ENCODE data around the gene MALL. TPM values are rescaled to one million over a fixed set of nuclear protein-coding genes. Genes with fewer than 3 reads are reported as not detected.
"Not testable (repeated sequence)": the region's sequence is repeated elsewhere in the genome, so short reads cannot be mapped to it uniquely, and the experiment has no call there.

MALL gene
- total RNA-seq, 1 donor from 2014 or later: 0.79 TPM

GRCh38 chr2:110116033-110116710 lies 550 bp upstream of the MALL start:
- Mint-ChIP-seq H3K27me3 (ENCODE audit: low read depth) (peaks cover 71% of the 10 kb centered on the region), H3K27ac (ENCODE audit: unreplicated experiment) (no peak overlapping the region), H3K4me1 (peaks cover 6% of the 10 kb centered on the region), H3K9me3 (peaks cover 2% of the 10 kb centered on the region), H3K36me3 (ENCODE audit: low read depth) (no peaks in the 10 kb centered on the region), H3K4me3 (peak overlapping the region; percentile 67)
- DNase-seq (ENCODE audit: low read depth, low spot score): no peak
- peak; percentile 57 for TF ChIP-seq CTCF (conservative IDR thresholded peaks at IDR 0.05)

- Mint-ChIP-seq H3K27ac (ENCODE audit: unreplicated experiment) (no peak overlapping the region), H3K36me3 (ENCODE audit: low read depth) (no peaks in the 10 kb centered on the region), H3K27me3 (ENCODE audit: low read depth) (peaks cover 83% of the 10 kb centered on the region), H3K9me3 (peaks cover 4% of the 10 kb centered on the region), H3K4me1 (peaks cover 6% of the 10 kb centered on the region), H3K4me3 (peak overlapping the region; percentile 68)
- DNase-seq (ENCODE audit: low read depth, low spot score): no peak
- no peak for TF ChIP-seq CTCF (conservative IDR thresholded peaks at IDR 0.05)
Observed at GRCh38 chr2:110114831-110115255, 779 bp downstream of the MALL start.

- H3K4me3 Mint-ChIP-seq: peak overlapping the region; percentile 1
- H3K4me1 Mint-ChIP-seq: peaks cover 6% of the 10 kb centered on the region
- H3K27me3 Mint-ChIP-seq (ENCODE audit: low read depth): peaks cover 85% of the 10 kb centered on the region
- peaks cover 4% of the 10 kb centered on the region for H3K9me3 Mint-ChIP-seq
- DNase-seq (ENCODE audit: low read depth, low spot score): no peak
- no peak for TF ChIP-seq CTCF (conservative IDR thresholded peaks at IDR 0.05)
- H3K27ac Mint-ChIP-seq (ENCODE audit: unreplicated experiment): no peak overlapping the region
- no peaks in the 10 kb centered on the region for H3K36me3 Mint-ChIP-seq (ENCODE audit: low read depth)
Observed at GRCh38 chr2:110113961-110114591, 1.5 kb downstream of the MALL start.

- peaks cover 30% of the 10 kb centered on the region for H3K27me3 Mint-ChIP-seq (ENCODE audit: low read depth)
- not testable (repeated sequence) for H3K4me3 Mint-ChIP-seq; H3K27ac Mint-ChIP-seq (ENCODE audit: unreplicated experiment); H3K36me3 Mint-ChIP-seq (ENCODE audit: low read depth); H3K9me3 Mint-ChIP-seq; H3K4me1 Mint-ChIP-seq; DNase-seq (ENCODE audit: low read depth, low spot score)
Observed at GRCh38 chr2:110108291-110108690, 7.3 kb downstream of the MALL start.

DNA sequence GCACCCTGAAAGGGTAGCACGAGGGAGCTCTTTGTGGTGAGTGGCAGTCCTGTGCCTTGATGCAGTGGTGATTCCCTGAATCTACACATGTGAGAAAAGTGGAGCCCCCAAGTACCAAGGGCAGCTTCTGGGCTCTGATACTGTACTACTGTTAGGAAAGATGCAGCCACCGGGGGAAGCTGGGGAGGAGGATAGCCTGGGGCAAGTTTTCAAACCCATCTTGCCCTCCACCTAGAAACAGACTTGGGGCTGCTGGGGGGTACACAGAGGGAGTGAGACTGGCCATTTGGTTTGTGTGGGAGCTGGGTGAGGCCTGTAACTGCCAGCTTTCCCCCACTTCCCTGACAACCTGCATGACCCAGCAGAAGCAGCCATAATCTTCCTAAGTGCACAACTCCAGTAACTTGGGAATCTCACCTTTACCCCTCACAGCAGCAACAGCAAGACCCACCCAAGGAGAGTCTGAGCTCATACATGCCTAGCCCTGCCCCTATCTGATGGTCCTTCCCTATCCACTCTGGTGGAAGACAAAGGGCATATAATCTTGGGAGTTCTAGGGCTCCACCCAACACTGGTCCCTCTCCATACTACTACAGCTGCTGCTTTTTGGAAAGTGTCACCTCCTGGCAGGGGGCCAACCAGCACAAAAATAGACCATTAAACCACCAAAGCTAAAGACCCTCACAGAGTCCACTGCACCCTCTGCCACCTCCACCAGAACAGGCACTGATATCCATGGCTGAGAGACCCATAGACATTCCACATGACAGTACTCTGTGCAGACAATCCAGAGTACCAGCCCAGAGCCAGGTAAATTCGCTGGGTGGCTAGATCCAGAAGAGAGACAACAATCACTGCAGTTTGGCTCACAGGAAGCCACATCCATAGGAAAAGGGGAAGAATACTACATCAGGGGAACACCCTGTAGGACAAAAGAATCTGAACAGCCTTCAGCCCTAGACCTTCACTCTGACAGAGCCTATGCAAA lies 8.2 kb downstream of the MALL start:
- Mint-ChIP-seq H3K9me3 (peaks cover 2% of the 10 kb centered on the region), H3K27me3 (ENCODE audit: low read depth) (peaks cover 26% of the 10 kb centered on the region), H3K27ac (ENCODE audit: unreplicated experiment) (no peak overlapping the region), H3K36me3 (ENCODE audit: low read depth) (no peaks in the 10 kb centered on the region), H3K4me1 (no peaks in the 10 kb centered on the region), H3K4me3 (no peak overlapping the region)
- no peak for TF ChIP-seq CTCF (conservative IDR thresholded peaks at IDR 0.05)
- DNase-seq (ENCODE audit: low read depth, low spot score): no peak

All from neural crest cell (in vitro differentiated cells).